T-helper 2 cell treated with Interferon-gamma antibody and Interleukin-4, amounts not matched to agents 5 μg/mL and 100 μg/mL, for 36 hours (primary cell): ENCODE results near the gene ASB17.

Experiments used
- DNase-seq: peaks from one replicate; pipeline ENCODE4 v3.0.0; 2021; ENCODE audit warnings: low spot score
- H3K27ac Mint-ChIP-seq: one replicate; pipeline ENCODE4 v1.8.0; 2021; ENCODE audit warnings: mild to moderate bottlenecking, mixed read lengths
- H3K27me3 Mint-ChIP-seq: one replicate; pipeline ENCODE4 v1.8.0; 2021; ENCODE audit warnings: low read depth, mixed read lengths
- H3K36me3 Mint-ChIP-seq: one replicate; pipeline ENCODE4 v1.8.0; 2021; ENCODE audit warnings: low read depth, mixed read lengths
- H3K4me1 Mint-ChIP-seq: one replicate; pipeline ENCODE4 v1.8.0; 2021; ENCODE audit warnings: low read depth, mixed read lengths
- H3K4me3 Mint-ChIP-seq: one replicate; pipeline ENCODE4 v1.8.0; 2022; ENCODE audit warnings: mild to moderate bottlenecking, moderate library complexity, mixed read lengths
- H3K9me3 Mint-ChIP-seq: one replicate; pipeline ENCODE4 v1.8.0; 2021; ENCODE audit warnings: mixed read lengths

The ASB17 gene

GRCh38 chr1:75916834-75917233 lies 15.4 kb downstream of the ASB17 start:
- Mint-ChIP-seq H3K36me3 (no peaks in the 10 kb centered on the region), H3K27me3 (no peaks in the 10 kb centered on the region), H3K4me1 (no peaks in the 10 kb centered on the region), H3K27ac (no peak overlapping the region), H3K9me3 (no peaks in the 10 kb centered on the region), H3K4me3 (no peak overlapping the region)
- DNase-seq: no peak

DNA sequence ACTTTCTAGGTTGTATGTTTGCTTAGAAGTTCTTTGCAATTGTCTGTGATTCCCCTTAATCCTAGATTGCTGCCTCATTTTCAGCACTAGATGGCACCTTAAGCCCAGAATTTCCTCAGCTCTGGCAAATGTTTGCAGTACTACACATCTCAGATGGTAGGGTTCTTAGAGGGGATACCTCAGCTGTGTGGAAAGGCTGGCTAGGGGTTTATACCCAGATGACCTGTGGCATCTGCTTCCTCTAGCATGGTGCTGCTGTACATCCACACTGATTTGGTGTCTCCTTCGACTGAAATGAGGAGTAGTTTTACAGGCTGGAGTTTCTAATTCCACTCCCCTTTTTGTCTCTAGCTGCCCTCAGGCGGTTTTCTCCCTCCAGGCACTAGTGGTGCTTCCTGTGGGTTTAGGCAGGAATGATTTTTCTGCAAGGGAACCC lies 23.5 kb downstream of the ASB17 start:
- H3K36me3 Mint-ChIP-seq: no peaks in the 10 kb centered on the region
- H3K4me3 Mint-ChIP-seq: no peak overlapping the region
- no peaks in the 10 kb centered on the region for H3K4me1 Mint-ChIP-seq
- H3K27me3 Mint-ChIP-seq: no peaks in the 10 kb centered on the region
- no peaks in the 10 kb centered on the region for H3K9me3 Mint-ChIP-seq
- H3K27ac Mint-ChIP-seq: no peak overlapping the region
- DNase-seq: no peak

DNA sequence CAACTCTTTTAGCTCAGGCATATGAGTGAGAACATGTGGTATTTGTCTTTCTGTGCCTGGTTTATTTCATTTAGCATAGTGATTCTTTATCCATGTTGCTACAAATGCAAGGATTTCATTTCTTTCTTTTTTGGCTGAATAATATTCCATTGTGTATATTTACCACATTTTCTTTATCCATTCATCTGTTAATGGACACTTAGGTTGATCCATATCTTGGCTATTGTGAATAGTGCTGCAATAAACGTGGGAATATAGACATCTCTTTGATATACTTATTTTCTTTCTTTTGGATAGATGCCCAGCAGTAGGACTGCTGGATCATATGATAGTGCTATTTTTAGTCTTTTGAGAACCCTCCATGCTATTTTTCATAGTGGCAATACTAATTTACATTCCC lies 30.8 kb downstream of the ASB17 start:
- Mint-ChIP-seq H3K27me3 (peaks cover 2% of the 10 kb centered on the region), H3K27ac (no peak overlapping the region), H3K4me3 (no peak overlapping the region), H3K9me3 (no peaks in the 10 kb centered on the region), H3K36me3 (no peaks in the 10 kb centered on the region), H3K4me1 (no peaks in the 10 kb centered on the region)
- no peak for DNase-seq

GRCh38 chr1:75884437-75884836 lies 47.8 kb downstream of the ASB17 start:
- H3K27me3 Mint-ChIP-seq: no peaks in the 10 kb centered on the region
- H3K36me3 Mint-ChIP-seq: no peaks in the 10 kb centered on the region
- H3K27ac Mint-ChIP-seq: no peak overlapping the region
- no peak overlapping the region for H3K4me3 Mint-ChIP-seq
- H3K9me3 Mint-ChIP-seq: no peaks in the 10 kb centered on the region
- no peaks in the 10 kb centered on the region for H3K4me1 Mint-ChIP-seq
- no peak for DNase-seq

DNA sequence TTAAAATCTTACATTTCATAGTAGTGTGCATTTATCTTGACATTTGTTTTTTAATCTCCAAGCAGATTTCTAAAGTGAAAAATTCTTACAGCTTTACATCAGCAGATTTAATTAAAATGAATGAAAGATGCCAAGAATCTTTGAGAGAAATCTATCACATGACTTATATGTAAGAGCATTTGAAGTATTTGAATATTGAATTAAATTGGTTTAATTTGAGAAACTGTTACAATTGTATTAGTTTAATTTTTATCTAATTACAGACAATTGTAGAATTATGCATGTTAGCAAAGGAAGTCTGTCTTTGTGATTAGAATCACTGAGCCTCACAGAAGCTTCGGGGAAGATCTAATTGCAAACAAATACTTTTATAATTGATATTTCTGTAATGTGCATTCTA lies 52.2 kb downstream of the ASB17 start:
- Mint-ChIP-seq H3K27ac (no peak overlapping the region), H3K27me3 (no peaks in the 10 kb centered on the region), H3K4me1 (no peaks in the 10 kb centered on the region), H3K4me3 (no peak overlapping the region), H3K9me3 (no peaks in the 10 kb centered on the region), H3K36me3 (no peaks in the 10 kb centered on the region)
- DNase-seq: no peak

DNA sequence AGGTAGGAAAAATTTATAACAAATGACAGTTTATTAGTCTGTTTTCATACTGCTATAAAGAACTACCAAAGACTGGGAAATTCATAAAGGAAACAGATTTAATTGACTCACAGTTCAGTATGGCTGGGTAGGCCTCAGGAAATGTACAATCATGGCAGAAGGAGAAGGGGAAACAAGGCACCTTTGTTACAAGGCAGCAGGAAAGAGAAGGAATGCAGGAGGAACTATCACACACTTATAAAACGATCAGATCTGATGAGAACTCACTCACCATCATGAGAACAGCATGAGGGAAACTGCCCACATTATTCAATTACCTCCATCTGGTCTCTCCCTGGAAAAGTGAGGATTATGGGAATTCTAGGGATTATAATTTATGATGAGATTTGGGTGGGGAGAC lies 61.3 kb downstream of the ASB17 start:
- no peaks in the 10 kb centered on the region for H3K36me3 Mint-ChIP-seq
- no peaks in the 10 kb centered on the region for H3K27me3 Mint-ChIP-seq
- DNase-seq: no peak
- no peaks in the 10 kb centered on the region for H3K4me1 Mint-ChIP-seq
- no peak overlapping the region for H3K4me3 Mint-ChIP-seq
- no peaks in the 10 kb centered on the region for H3K9me3 Mint-ChIP-seq
- peak overlapping the region; percentile 1 for H3K27ac Mint-ChIP-seq
